ENCODE measurements around the gene DSG3. TPM values are rescaled to one million over a fixed set of nuclear protein-coding genes. Genes with fewer than 3 reads are reported as not detected.

The DSG3 gene
- total and polyA plus RNA-seq, 2 of the 8 experiments (the other 6 are each of a cell fraction or from before 2014, with no cell fraction given), result 0.03 to 0.07 TPM

- CTCF ChIA-PET (ENCODE audit: partially characterized antibody), result interaction anchor here (1.4 kb wide), 1 partner anchor 154 kb away, joined by 4 read pairs; no protein-coding TSS in a partner anchor
- H2BK12ac ChIP-seq (ENCODE audit: low read depth, low read length), result no peak overlapping the region
- H3K4ac ChIP-seq (replicated peaks; ENCODE audit: insufficient read length, low read depth, low read length), result no peak overlapping the region
- H3K56ac ChIP-seq (replicated peaks; ENCODE audit: insufficient read length, low read depth, low read length), result no peak overlapping the region
- H3K9me3 ChIP-seq (ENCODE audit: insufficient read depth in 2 of 2, low read depth in 1 of 2, low read length in 1 of 2), result no peaks in the 10 kb centered on the region
- H2BK120ac ChIP-seq (replicated peaks; ENCODE audit: low read depth, low read length), result no peak overlapping the region
- POLR2A ChIA-PET (ENCODE audit: partially characterized antibody), result no interaction called here
- no peak overlapping the region for H2AK5ac ChIP-seq (ENCODE audit: low read depth, low read length)
- H3K79me2 ChIP-seq (ENCODE audit: control insufficient read depth in 1 of 2, insufficient read depth in 2 of 2, low read length in 2 of 2), result no peaks in the 10 kb centered on the region
- no peak overlapping the region for H2AFZ ChIP-seq (ENCODE audit: low read length)
- H3K27me3 ChIP-seq (replicated peaks in 1 of 4; ENCODE audit: control insufficient read depth in 3 of 4, extremely low read depth in 1 of 4, insufficient read depth in 3 of 4, low read length in 3 of 4), result no peaks in the 10 kb centered on the region
- H3K4me1 ChIP-seq (replicated peaks in 1 of 4; ENCODE audit: control insufficient read depth in 3 of 4, insufficient read depth in 4 of 4, low read length in 3 of 4), result no peaks in the 10 kb centered on the region
- H3K18ac ChIP-seq (ENCODE audit: extremely low read depth, low read length), result no peak overlapping the region
- H2BK15ac ChIP-seq (ENCODE audit: low read length), result no peak overlapping the region
- H3K36me3 ChIP-seq (ENCODE audit: control insufficient read depth in 2 of 4, insufficient read depth in 4 of 4, low read length in 3 of 4), result no peaks in the 10 kb centered on the region
- H3K79me1 ChIP-seq (ENCODE audit: low read depth, low read length), result no peaks in the 10 kb centered on the region
- H2BK5ac ChIP-seq (ENCODE audit: low read depth, low read length), result no peak overlapping the region
- H3K27ac ChIP-seq (ENCODE audit: low read depth, low read length), result no peak overlapping the region
- no peak overlapping the region for H4K5ac ChIP-seq (ENCODE audit: insufficient read length, low read depth, low read length)
- DNase-seq (ENCODE audit: low read depth in 1 of 2, low spot score in 2 of 2), result no peak
- FAIRE-seq, result no peak
- H3K14ac ChIP-seq (ENCODE audit: insufficient read length), result no peak overlapping the region
- no peak overlapping the region for H4K8ac ChIP-seq (ENCODE audit: extremely low read depth, insufficient read depth, low read length)
- H3K9ac ChIP-seq (replicated peaks in 1 of 4; ENCODE audit: extremely low read depth in 1 of 4, low read depth in 3 of 4, low read length in 3 of 4), result no peak overlapping the region
- no peak overlapping the region for H3K4me2 ChIP-seq (ENCODE audit: insufficient read depth in 1 of 2, low read depth in 2 of 2, low read length in 2 of 2)
- H4K91ac ChIP-seq (replicated peaks; ENCODE audit: insufficient read length, low read length), result no peak overlapping the region
- no peaks in the 10 kb centered on the region for H4K20me1 ChIP-seq (replicated peaks in 1 of 2; ENCODE audit: control insufficient read depth in 1 of 2, insufficient read depth in 2 of 2, low read length in 2 of 2)
- H3K4me3 ChIP-seq (ENCODE audit: extremely low read depth in 1 of 4, insufficient read depth in 2 of 4, low read depth in 3 of 4, low read length in 4 of 4), result no peak overlapping the region
- no peak for TF ChIP-seq SIRT6 (IDR thresholded peaks at IDR 0.05; ENCODE audit: low read length)
- TF ChIP-seq CEBPB (IDR thresholded peaks at IDR 0.05; ENCODE audit: low read depth, low read length), result no peak
- TF ChIP-seq EP300 (IDR thresholded peaks at IDR 0.05; ENCODE audit: borderline replicate concordance in 1 of 2, low read depth in 2 of 2, low read length in 2 of 2), result no peak
- no peak for TF ChIP-seq CREB1 (IDR thresholded peaks at IDR 0.05)
- no peak for TF ChIP-seq SP2 (IDR thresholded peaks at IDR 0.05; ENCODE audit: low read length)
- no peak overlapping the region for H3K23ac ChIP-seq (ENCODE audit: insufficient read length)
- no peaks in the 10 kb centered on the region for H3K23me2 ChIP-seq (ENCODE audit: low read depth, low read length)
- no peak overlapping the region for H2BK20ac ChIP-seq (ENCODE audit: low read length)
Measured at GRCh38 chr18:31491586-31491985, 44.0 kb downstream of the DSG3 start.

Measured in H1 (cell line).